ENCODE data around the gene DGKE.

Gene DGKE

DNA sequence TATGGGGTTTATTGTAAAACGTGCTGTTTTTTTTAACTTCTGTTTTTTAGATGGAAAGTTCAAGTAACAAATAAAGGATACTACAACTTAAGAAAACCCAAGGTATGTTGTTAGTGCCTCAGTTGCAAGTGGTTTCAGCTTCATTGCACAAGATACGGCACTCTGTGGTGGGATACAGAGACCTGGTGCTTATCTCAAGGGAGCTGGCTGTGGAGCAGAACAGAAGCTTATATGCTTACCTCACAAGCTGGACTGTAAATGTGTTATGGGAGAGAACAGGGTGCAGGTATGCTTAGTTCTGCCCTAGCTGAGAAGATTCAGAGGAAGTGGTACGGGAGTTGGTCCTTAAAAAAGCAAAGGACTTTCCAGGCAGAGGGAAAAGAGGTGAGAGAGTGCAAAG lies 15.2 kb downstream of the DGKE start:
- DNase-seq (ENCODE audit: low spot score), result no peak

DNA sequence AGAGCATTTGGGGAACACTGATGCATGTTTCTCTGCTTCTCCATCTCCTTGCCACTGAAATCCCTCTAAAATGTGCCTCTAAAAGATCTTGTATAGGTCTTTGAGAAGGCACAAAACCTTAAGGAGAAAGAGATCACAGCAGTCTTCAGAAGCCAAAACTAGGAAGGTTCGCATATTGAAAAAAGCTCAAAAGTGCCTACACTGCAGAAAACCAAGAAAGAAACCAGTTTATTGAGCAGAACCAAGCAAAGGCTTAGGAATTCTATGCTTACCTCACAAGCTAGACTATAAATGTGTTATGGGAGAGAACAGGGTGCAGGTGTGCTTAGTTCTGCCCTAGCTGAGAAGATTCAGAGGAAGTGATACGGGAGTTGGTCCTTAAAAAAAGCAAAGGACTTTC lies 16.6 kb downstream of the DGKE start:
- no peak for DNase-seq (ENCODE audit: low spot score)

DNA sequence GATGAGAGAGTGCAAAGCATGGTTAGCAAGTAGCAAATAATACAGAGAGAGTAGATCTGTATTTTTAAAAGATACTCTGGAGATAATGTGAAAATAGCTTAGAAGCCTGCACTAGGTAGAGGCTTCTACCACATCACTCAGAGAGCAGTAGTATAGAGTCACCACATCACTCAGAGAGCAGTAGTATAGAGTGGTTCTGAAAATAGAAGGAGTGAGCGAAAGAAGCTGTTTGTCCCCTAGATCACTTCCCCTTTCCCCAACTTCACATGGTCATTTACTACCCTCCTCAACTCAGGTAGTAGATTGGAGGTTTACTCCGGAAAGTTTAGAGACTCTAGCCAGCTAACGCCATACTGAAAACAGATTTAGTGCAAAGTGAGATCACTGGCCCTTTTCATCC lies 17.1 kb downstream of the DGKE start:
- no peak for DNase-seq (ENCODE audit: low spot score)

DNA sequence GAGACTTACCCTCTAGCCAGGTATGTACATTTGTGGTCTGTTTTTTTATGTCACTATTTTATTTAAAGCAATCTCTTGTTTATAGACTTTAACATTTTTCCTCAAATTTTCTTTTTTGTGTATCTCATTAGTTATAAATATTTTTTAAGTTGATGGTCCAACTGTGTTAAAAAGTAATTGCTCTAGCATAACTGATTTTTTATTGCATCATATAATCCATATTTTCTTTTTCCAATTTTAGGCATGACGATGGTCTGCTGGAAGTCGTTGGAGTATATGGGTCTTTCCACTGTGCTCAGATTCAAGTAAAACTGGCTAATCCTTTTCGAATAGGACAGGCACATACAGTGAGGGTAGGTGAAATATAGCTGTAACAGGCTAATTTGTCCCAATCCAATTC lies 27.9 kb downstream of the DGKE start:
- DNase-seq (ENCODE audit: low spot score), result no peak

DNA sequence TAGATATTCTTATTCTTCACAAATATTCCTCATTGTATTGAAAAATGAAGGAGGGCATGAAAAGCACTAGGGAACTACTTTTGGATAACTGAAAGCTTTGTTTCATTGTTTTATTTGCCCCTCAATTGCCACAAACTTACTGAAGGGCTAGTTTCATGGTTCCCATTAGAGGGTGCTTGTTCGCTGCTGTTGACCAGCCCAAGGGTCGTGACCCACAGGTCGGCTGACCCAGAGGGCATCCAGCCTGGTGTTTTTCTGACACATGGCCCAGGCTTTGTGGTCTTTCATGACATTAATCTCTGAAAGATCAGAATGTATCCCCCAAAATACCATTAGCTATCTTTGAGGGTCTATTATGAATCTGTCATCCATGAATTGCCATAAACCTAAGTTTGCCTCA lies 30.0 kb downstream of the DGKE start:
- no peak for DNase-seq (ENCODE audit: low spot score)

DNA sequence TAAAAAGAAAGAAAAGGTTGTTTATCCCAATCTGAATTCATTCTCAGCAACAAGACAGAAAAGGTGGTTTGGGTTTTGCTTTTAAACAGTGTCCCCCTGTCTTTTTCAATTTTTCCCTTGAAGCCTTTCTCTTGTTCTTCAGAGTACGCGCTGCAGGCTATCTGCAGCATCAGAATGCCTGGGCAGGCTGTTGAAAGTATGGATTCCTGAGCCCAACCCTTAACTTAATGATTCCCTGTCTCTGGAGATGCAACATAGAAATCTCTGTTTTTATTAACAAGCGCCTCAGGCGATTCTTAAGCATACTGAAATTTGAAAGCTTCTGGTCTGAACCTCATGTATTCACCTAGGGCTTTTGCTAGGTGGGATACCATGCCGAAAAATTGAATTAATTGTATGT lies 32.1 kb downstream of the DGKE start:
- no peak for DNase-seq (ENCODE audit: low spot score)

DNA sequence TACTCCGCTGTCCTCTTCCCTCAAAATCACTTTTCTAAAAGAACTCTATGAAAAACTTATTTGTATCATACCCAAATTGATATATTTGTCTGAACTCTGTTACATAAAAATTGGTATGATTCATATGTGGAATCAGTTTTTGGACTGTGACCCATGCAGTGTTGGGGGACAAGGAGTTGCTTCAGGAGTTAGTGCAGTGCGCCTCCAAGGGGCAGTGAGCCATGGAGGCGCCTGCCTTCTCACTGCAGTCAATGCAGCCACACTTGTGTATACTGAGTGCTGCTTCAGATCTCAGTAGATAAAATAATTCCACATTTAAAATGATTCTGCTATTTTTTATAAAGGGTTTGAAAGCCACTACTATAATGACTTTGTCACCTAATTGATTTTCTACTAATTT lies 32.5 kb downstream of the DGKE start:
- DNase-seq (ENCODE audit: low spot score), result no peak

DNA sequence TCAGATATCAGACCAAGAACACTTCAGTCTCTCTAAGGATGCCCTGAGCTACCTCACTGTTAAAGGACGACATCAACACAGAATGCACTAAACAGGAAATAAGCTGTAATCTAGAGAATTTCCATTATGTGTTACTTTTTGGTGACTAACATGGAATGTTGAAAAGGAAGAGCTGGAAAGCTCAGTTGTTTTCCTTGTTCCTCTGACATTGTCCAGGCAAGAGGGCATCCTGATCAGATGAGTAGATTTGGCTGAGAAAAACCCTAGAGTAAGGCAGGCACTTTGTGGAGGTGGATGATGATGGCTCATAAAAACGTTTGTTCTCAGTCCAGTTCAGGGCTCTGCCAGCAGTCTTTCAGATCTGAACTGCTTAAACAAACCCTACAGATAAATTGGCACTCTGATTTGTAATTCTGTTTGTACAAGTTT lies 34.0 kb downstream of the DGKE start:
- no peak for DNase-seq (ENCODE audit: low spot score)

DNA sequence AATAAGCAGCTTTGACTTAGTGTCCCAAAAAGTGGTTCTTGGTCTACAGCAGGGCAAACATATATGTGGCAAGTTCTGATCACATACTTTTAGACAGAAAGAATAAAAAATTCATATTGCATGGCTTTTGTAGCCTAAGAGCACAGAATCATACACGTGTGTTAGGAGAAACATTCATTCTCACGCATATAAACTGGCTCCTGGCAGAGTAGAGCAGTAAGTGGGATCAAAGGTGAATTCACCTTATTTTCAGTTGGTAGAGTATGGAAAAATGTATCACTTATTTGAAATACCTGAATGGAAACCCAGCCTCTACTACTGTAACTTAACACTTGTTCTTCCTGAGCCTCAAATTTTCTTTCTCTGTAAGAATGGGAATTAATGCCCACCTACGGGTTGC lies 34.8 kb downstream of the DGKE start:
- no peak for DNase-seq (ENCODE audit: low spot score)

DNA sequence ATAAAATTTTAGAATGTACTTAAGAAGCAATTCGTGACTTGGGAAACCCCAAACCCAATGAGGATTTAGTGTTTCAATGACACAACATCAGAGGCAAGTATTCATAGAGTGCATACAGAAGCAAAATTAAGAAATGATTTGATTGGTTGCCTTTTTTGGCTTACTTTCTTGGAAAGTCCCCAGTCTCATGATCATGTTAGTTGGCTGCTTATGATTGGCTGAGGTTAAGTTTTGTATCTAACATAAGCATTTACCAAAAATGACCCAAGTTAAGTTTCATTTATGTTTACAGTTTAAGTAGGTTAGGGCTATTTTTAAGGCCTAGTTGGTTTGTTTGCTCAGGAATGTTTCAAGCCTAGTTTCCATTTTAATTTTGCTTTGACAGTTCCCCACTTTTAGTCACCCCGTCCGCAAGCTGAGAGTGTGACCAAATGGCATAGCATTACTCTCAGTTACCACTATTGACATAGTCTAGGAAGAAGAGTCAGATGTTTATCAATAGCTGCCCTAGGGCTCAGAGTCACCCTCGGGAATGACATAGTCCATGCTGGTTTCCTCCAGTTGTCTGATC lies 36.2 kb downstream of the DGKE start:
- DNase-seq (ENCODE audit: low spot score), result no peak

DNA sequence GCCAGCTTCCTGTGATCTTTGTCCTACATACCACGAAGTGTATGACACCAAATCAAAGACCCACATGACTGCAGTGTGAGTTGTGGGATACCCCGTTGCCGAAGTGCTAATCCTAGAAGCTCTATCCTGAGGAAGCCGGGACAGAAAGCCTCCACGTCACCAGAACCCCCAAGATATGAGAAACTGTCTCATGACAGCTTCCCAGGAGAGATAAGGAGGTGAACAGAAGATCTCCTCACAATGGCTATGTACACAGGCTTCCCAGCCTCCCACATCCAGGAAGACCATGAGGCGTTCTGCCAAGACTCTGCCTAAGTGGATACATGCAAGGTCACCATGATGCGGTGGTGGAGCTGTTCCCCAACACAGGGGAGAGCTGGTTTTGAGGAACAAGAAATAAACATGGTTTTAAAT lies 42.8 kb downstream of the DGKE start:
- DNase-seq (ENCODE audit: low spot score), result no peak

DNA sequence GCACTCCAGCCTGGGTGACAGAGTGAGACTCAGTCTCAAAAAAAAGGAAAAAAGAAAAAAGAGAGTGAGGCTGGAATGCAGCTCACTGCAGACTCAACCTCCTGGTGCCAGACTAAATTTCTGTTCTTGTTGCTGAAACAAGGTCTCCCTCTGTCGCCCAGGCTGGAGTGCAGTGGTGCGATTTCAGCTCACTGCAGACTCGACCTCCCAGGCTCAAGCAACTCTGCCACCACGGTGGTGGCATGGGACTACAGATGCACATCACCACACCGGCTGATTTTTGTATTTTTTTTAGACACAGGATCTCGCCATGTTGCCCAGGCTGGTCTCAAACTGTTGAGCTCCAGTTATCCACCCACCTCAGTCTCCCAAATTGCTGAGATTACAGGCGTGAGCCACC lies 45.3 kb downstream of the DGKE start:
- DNase-seq (ENCODE audit: low spot score), result no peak

DNA sequence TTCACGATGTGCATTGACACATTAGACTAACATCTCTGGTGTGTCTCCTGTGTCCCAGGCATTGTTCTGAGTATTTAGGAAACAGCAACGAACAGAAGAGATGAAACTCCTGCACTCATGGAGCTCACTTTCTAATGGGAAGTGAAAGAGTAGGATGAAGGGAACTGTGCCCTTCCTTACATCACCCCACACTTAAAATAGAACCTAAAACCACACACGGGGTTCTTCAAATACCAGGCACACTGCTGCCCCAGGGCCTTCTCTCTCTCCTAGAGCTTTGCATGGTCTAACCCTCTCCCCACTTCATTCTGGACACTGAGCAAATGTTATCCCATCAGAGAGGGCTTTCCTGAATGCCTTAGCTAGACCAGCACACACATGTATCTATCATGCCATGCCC lies 46.2 kb downstream of the DGKE start:
- DNase-seq (ENCODE audit: low spot score), result no peak

DNA sequence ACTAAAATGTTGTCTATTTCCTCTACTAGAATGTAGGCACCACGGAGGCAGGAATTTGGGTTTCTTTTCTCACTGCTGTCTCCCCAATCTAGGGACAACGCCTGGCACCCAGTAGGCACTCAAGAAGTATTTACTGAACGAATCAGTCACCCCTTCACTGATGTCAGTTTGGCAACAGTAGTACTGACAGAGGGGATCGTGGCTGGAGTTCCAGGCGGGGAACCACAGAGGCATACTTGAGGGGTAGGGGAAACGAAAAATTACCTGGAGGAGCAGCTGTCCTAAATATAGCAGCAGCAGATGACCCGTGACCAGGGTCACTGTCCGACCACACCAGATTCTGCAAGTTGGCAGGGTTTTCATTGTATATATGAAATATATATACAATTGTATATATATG lies 46.6 kb downstream of the DGKE start:
- DNase-seq (ENCODE audit: low spot score), result no peak

DNA sequence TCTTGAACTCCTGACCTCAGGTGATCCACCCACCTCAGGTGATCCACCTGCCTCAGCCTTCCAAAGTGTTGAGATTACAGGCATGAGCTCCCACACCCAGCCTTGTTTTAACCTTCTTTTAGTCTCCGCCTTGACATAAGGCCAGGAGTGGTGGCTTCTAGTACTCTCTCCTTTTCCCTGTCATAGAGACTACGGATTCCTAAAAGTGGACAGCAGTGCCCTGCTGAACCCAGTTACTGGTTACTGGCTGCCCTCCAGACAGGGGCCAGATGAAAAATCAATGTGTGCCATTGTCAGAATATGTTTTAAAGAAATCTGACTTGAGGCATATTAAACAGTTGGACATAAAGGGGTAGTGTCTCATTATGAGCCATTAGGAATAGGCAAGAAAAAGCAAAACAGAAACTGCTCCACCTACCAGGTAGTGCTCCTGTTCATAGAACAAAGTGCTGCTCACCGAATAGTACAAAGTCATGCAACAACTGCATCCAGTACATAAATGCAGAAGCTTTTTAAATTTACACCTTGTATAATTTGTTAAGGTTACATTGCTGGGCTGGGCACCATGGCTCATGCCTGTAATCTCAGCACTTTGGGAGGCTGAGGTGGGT lies 47.8 kb downstream of the DGKE start:
- no peak for DNase-seq (ENCODE audit: low spot score)

DNA sequence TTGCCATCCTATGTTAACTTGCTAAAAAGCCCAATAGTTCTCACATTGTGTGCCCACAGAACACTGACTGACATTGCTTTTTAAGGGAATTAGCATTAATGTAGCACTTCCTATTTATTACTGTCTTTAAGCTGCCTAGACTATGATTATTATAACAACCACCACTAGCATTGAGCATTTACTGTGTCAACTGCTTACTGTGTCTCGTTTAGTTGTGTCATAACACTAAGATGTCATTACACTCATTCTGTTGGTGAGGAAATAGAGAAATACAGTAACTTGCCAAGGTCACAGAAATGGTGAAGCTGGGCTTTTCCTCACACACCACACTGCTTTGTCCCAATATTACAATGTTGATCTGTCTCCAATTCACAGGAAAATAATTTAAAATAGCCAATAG lies 49.7 kb downstream of the DGKE start:
- no peak for DNase-seq (ENCODE audit: low spot score)

DNA sequence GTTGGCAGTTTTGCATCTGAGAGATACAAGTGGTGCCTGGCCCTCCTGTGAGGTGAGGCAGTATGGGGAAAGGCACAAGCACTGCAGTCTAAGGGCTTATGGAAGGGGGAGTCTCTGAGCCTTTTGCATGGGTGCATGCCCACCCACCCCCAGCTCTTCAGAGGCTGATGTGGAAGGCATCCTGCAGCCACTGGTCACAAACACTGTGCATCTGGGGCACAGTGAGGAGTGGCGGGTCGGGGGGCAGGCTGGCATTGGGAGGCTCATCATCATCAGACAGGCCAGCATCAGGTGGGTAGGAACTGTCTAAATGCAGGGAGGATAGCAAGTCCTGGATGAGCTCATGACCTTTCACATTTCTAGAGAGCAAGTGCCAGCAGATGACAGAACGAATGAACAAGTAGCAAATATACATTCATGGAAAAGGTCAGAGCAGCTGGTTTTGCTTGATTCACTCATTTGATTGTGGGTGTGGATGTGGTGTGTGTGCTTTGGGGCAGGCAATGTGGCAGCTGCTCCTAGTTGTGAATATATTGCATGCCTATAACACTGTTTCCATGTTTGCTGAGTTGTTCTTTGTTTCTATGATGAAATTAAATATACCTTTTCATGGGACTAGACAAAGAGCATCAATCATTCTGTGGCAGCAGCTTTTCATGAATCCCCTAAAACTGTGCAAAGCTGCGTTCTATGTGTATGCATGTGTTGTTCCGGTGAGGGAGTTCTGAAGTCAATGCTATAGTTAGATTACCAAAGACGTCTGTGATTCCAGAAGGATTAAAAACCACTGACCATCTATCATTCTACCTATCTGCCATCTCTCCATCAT lies 50.7 kb downstream of the DGKE start:
- no peak for DNase-seq (ENCODE audit: low spot score)

DNA sequence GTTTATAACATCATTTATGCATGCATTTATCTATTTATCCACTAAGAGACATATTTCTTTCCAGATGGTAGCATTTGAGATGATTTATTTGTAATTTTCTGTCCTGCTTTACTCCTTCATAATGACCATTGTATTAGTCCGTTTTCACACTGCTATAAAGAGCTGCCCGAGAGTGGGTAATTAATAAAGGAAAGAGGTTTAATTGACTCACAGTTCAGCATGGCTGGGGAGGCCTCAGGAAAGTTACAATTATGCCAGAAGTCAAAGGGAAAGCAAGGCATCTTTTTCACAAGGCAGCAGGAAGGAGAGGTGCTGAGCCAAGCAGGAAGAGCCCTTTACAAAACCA lies 51.3 kb downstream of the DGKE start:
- no peak for DNase-seq (ENCODE audit: low spot score)

DNA sequence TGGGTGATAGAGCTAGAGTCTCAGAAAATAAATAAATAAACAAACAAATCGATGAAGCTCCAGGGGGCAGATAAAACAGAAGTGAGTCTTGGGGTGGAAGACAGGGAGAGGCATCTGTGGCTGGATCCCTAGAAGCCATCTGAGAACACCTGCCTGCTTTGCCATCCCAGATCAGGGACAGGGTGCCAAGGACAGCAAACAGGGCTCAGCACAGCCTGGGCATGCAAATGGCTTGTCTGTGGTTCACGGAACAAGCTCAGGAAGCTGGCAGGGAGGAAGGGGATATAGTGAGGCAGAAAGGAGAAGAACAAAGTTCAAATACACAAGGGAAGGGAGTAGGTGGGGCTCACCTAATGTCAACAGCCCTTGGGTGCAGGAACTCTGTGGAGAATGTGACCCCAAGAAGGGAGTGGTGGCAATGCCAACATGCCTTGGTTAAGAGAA lies 52.4 kb downstream of the DGKE start:
- no peak for DNase-seq (ENCODE audit: low spot score)

DNA sequence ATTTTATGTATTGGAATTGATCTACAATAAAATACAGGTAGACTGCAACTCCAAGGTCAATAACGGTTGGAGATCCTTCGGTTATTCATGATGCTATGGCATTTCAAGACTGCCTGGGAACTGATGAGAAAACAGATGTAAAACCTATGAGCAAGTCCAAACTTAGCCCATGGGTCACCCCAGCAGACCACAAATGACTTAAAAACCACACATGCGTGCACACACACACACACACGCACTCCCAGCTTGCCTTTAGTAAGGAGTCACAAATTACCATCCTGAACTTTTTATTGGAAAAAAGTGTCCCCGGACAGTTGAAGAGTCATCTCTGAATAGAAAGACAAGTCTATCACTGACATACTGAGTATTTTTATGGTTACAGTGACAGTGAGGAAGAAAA lies 53.2 kb downstream of the DGKE start:
- no peak for DNase-seq (ENCODE audit: low spot score)

DNA sequence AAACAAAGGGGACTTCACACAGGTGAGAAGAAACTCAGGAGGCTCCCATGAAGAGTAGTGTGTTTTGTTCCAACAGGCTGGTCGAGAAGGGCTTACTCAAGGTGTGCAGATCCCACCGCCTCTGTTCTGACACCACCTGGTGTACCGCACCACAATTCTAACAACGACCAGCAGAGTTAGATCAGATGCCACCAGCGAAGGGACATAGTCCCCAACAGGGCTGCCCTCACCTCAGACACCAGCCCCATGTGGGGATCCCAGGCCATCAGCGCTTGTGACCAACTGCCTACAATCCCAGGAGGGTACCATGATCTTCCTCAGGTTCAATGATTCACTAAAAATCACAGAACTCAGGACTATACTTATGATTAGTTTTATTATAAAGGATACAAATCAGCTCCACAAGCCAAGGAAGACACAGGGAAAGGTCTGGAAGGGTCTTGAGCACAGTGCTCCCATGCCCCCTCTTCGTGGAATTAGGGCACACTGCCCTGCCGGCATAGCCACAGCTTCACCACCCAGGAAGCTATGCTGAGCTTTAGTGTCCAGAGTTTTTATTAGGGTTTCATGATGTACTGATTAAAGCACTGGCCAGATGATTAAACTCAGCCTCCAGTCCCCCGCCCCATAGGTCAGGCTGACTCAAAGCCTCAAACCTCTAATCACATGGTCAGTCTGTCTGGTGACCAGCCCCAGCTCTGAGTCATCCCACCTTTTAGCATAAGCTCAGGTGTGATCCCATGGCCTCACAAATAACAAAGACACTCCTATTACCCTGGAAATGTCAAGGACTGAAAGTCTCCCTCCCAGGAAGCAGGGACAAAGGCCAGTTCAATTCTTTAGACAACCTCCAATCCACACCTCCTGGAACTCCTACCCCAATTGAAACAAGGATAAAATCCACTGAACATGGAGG lies 53.9 kb downstream of the DGKE start:
- no peak for DNase-seq (ENCODE audit: low spot score)

DNA sequence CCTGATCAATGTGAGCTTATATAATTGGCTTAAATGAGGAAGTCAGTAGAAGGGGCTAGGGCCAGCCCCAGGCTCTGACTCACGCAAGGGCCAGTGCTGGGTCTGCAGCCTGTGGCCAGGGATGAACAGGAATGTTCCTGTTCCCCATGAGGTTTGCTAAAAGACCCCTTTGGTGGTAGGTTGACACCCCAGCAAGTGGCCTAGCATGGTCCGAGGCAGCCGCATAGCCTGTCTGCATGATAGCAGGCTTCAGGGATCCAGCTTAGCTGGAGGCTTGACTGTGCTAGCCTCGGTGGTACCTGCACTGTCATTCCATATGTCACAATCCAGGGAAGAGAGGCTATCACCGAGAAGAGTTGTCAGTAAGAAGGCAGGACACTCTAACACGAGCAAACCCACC lies 56.4 kb downstream of the DGKE start:
- no peak for DNase-seq (ENCODE audit: low spot score)
